ENCODE measurements around the gene SUSD4. TPM values are rescaled to one million over a fixed set of nuclear protein-coding genes. Genes with fewer than 3 reads are reported as not detected.
"Not testable (repeated sequence)": the region's sequence is repeated elsewhere in the genome, so short reads cannot be mapped to it uniquely, and the experiment has no call there.

The SUSD4 gene
- total RNA-seq, 1 donor from 2014 or later = 16.7 TPM

DNA sequence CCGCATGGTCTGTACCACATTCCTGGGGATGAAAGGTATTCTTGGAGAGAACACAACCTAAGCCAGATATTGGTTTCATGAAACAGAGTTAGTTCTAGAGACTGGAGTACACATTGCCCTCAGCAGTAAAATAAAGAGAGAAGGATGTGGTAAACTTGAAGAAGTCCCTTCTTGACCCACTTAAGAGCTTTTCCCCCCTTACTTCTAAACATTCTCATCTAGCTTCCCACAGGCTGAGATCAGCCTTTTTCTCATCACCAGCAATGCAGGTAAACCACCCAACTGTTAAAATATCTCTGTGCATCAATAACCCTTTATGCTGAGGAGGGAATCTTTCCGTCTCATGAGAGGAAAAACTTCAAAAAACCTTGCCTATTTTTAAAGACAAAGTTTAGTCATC, 62.6 kb downstream of the SUSD4 start:
- no peak for FAIRE-seq
- no peak for DNase-seq (ENCODE audit: low spot score in 2 of 2)

DNA sequence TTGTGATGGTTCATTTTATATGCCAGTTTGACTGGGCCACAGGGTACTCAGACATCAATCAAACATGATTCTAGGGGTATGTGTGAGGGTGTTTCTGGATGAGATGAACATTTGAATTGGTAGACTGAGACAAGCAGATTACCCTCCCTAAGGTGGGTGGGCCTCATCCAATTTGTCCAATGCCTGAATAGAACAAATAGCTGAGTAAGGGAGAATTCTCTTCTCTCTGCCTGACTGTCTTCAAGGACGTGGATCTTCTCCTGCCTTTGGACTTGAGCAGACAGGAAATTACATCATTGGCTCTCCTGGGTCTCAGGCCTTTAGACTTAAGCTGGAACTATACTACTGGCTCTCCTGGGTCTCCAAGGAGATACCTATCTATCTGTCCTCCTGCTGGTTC, 64.4 kb downstream of the SUSD4 start:
- FAIRE-seq (no peak), DNase-seq (ENCODE audit: low spot score in 2 of 2) (no peak)

DNA sequence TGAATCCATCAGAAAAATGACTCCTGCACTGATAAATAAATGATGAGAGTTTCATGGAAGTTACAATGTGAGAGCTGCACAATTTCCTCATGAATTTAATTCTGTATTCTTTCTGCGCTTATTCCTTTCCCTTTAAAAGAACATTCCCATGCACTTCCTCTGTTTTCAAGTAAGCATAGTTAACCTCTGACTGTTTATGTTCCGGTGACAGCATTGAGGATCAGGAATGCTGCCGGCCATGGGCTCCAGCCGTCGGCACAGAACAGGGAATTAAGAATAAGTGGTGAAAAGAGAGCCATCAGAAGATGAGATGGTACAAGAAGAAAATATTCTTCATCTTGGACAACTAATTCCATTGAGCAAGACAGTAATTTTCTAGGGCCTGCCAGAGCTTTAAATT, 65.3 kb downstream of the SUSD4 start:
- DNase-seq (ENCODE audit: low spot score in 2 of 2) (no peak), FAIRE-seq (no peak)

DNA sequence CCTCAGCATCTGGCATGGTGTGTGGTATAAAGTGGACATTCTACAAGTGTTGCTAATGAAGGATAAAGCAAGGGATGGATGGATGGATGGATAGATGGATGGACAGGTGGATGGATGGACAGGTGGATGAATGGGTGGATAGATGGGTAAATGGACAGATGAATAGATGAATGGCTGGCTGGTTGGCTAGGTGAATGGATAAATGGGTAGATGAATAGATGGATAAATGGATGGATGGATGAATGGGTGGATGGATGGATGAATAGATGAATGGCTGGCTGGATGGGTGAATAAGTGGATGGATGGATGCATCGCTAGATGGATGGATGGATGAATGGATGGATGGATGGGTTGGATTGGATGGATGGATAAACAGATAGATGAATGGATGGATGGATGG, 66.2 kb downstream of the SUSD4 start:
- FAIRE-seq (no peak), DNase-seq (ENCODE audit: low spot score in 2 of 2) (no peak)

DNA sequence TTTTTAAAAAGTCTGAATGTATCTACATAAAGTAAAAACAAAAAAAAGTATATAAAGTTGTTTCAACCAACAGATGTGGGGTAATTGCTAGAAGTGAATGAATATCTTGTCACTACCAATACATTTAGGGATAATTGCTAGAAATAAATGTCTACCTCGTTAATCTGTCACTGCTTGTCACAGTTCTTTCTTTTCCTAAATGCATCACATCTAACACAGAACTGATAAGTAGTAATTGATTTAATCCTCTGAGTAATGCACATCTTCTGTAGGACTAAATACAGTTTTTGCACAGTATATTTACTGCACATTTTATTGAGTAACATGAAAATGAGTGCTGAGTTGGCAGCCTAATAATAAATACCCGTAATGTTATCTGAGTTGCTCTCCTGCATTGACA, 72.2 kb downstream of the SUSD4 start:
- no peak for DNase-seq (ENCODE audit: low spot score in 2 of 2)
- no peak for FAIRE-seq

DNA sequence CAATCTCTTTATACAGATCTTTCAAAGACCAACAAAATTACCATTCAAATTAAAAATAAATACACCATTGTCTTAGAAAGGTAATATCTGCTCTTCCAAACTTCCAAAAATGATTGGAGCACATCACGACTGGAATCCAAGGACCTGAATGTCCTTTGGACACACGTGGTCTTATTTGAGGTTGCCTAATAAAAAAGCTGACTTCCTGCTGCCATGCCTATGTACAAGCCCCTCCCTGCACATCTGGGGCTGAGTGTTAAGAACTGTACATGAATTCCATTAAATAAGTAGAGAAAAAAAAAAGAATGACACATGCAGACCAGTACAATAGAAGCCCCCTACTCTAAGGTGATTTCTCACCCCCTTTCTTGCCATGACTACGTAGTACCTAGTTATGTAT, 73.6 kb downstream of the SUSD4 start:
- no peak for FAIRE-seq

DNA sequence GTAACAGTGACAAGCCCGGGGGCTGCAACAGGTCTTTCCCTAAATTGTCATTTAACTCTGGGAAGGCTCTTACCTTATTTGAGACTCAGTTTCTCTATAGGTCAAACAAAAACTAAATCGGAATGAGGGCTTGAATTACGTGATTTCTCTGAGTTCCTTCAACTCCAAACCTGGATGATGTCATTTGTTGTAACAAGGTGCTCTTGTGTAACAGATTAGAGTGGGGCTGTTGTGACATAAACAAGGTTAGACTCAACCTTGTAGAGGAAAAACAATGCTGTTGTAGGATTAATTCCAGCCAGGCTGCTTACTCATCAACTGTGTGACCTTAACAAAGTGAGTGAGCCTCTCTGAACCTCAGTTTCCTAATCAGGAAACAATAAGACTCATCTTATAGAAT, 74.4 kb downstream of the SUSD4 start:
- DNase-seq (ENCODE audit: low spot score in 2 of 2) (no peak), FAIRE-seq (no peak)

More for the DNA sequence above, 73.6 kb downstream of the SUSD4 start:
- DNase-seq (ENCODE audit: low spot score in 2 of 2) = no peak

DNA sequence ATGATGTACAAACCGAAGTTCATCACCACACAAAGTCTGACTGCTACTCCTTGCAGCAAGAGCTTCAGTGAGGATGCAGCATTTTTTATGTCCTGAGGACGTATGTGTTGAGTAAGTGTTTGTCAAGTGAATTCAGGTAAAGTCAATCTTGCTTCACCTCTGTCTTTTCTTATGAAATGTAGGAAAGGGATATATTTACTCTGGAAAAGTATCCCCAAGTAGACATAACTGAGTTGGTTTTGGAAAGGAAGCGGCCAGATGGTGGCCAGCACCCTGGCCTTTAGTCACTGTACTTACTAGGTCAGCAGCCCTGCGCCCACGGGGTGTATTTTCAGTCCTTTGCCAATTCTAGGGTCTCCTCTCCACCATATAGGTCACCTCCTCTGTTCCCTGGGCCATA, 75.2 kb downstream of the SUSD4 start:
- DNase-seq (ENCODE audit: low spot score in 2 of 2) (no peak), FAIRE-seq (no peak)

DNA sequence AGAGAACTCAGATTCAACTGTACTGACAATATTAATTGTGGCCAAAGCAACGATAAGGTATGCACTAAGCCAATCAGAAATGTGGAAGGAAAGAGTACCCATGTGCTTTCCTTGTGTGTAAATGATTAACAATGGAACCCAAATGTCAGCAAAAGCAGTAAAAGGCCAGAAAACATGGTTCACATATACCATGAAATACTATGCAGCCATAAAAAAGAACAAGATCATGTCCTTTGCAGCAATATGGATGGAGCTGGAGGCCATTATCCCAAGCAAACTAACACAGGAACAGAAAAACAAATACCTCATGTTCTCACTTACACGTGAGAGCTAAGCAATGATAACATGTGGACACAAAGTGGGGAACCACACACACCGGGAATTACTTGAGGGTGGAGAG, 78.5 kb downstream of the SUSD4 start:
- DNase-seq (ENCODE audit: low spot score in 2 of 2) (no peak), FAIRE-seq (no peak)

DNA sequence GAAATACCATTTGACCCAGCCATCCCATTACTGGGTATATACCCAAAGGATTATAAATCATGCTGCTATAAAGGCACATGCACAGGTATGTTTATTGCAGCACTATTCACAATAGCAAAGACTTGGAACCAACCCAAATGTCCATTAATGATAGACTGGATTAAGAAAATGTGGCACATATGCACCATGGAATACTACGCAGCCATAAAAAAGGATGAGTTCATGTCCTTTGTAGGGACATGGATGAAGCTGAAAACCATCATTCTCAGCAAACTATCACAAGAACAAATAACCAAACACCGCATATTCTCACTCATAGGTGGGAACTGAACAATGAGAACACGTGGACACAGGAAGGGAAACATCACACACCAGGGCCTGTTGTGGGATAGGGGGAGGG, 80.3 kb downstream of the SUSD4 start:
- not testable (repeated sequence) for DNase-seq (ENCODE audit: low spot score in 2 of 2); FAIRE-seq

DNA sequence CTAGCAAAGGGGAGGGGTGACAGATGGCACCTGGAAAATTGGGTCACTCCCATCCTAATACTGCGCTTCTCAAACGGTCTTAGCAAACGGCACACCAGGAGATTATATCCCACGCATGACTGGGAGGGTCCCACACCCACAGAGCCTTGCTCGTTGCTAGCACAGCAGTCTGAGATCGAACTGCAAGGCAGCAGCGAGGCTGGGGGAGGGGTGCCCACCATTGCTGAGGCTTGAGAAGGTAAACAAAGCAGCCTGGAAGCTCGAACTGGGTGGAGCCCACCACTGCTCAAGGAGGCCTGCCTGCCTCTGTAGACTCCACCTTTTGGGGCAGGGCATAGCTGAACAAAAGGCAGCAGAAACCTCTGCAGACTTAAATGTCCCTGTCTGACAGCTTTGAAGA, 85.7 kb downstream of the SUSD4 start:
- not testable (repeated sequence) for FAIRE-seq

DNA sequence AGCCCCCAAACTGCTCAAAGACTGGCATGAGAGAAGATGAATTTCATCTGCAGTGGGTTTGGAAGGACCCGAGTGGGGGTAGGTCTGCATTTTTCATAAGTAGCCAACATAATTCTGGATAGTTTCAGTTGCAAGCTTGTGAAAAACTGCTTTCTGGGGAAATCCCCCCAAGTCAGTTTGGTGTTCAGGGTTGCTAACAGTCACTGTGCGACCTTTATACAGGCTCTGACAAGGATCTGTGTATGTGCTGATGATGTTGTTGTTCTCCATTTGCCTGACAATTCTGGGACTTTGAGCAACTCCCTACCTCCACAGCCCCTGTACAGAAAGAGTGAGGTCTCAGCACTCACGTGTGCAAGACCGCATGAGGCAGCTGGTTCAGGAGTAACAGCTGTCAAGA, 87.9 kb downstream of the SUSD4 start:
- FAIRE-seq (no peak), DNase-seq (ENCODE audit: low spot score in 2 of 2) (no peak)

More for the DNA sequence above, 85.7 kb downstream of the SUSD4 start:
- DNase-seq (ENCODE audit: low spot score in 2 of 2) = not testable (repeated sequence)

DNA sequence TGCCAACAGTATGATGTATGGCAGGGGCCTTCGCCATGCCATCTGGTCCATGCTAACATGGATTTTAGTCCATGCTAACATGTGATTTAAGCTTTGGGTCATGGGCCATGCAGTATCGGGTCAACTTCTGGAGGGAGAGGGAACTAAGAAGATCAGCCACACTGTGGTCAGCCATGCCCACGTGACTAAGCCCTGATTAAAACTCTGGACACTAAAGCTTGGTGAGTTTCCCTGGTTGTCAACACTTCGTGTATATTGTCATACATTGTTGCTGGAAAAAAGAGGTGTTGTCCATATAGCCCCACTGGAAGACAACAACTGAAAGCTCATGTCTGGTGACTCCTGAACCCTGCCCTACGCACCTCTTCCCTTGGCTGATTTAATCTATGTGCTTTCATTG, 90.5 kb downstream of the SUSD4 start:
- FAIRE-seq = no peak

DNA sequence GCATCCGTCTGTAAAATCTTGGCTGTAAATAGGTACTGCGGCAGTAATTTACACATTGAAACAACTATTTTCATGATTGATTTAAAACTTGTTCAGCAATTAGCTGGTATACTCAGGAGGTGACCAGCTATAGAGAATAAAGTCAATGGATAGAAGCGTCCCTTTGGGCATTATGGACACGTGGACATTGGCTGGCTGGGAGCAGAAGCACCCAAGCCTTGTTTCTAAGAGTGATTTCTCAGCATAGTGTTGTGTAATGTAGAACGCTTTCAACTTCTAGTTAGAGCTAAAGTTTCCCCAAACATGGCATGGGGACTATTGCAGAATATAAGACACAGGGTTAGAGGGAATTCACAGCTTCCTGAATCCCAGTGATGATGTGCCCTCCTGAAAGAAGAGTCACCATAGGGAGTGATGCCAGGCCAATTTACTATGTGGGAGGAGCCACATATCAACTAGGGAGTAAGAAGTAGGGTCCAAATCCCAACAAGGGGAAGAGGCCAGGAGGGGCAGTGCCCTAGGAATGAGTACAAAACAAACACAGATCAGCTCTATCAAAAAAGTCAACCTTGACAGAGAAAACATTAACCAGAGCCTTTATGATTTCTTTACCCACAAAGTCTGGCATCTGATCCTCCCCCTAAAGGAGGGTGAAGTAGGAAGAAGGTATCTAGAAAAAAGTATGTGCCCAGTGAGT, 92.7 kb downstream of the SUSD4 start:
- FAIRE-seq (no peak), DNase-seq (ENCODE audit: low spot score in 2 of 2) (no peak)

More for the DNA sequence above, 90.5 kb downstream of the SUSD4 start:
- no peak for DNase-seq (ENCODE audit: low spot score in 2 of 2)

DNA sequence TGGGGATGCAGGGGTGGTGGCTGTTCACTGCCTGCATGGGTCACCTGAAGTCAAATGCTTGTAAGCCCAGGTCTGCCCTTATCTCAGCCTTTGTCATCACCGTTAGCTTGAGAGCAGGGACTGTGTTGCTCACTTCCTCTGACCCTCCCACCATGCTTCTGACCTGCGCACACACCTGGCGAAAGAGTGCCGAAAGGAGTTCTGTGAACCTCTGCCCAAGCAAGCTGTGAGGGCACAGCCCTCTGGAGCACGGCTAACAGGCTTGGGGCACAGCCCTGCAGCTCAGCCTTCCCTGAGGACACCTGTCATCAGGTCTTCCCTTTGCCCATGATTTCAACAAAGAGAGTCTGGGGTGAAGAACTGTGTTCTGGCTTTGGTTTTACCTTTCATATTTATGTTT, 93.8 kb downstream of the SUSD4 start:
- DNase-seq (ENCODE audit: low spot score in 2 of 2) (no peak), FAIRE-seq (no peak)

DNA sequence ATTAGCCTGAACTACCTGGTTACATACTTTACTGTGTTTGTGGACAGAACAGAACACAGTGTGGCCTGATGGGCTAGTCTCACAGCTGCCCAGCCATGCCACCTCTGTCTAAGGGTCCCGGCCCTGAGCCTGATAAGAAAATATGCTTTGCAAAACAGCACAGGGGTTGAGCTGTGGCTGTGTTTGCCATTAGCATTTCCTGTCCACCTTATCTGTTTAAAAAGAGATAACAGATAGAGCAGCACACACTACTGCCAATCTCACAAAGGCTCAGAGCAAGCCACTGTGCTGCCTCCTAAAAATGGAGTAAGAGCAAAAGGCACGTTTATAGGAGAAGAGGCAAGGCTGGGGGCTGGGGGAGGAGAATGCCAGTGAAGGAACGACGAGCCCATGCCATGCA, 95.0 kb downstream of the SUSD4 start:
- no peak for DNase-seq (ENCODE audit: low spot score in 2 of 2)
- no peak for FAIRE-seq

DNA sequence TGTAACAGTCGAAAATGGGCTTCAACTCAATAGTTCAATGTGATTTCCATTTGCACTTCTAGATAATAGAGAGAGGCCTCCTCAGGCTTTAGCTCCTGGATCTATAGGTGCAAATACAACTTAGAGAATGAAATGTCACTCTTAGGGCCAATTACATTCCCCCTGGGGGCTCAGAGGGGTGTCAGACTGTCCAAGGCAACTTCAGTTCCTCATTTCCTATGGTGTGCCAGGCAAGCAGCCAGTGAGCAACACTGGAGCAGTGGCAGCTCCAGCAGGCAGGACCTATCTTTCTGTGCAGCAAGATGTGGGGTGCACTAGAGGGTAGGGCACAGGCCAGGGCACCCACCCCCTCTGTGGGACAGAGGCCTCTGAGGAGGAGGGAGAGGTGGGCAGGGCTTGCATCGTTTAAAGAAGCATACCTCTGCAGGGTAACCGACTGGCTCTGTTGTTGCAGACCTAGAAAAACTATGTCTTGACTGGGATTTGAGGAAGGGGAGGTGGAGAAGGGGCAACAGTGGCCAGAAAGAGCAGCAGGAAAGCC, 97.3 kb downstream of the SUSD4 start:
- FAIRE-seq = no peak
- no peak for DNase-seq (ENCODE audit: low spot score in 2 of 2)

DNA sequence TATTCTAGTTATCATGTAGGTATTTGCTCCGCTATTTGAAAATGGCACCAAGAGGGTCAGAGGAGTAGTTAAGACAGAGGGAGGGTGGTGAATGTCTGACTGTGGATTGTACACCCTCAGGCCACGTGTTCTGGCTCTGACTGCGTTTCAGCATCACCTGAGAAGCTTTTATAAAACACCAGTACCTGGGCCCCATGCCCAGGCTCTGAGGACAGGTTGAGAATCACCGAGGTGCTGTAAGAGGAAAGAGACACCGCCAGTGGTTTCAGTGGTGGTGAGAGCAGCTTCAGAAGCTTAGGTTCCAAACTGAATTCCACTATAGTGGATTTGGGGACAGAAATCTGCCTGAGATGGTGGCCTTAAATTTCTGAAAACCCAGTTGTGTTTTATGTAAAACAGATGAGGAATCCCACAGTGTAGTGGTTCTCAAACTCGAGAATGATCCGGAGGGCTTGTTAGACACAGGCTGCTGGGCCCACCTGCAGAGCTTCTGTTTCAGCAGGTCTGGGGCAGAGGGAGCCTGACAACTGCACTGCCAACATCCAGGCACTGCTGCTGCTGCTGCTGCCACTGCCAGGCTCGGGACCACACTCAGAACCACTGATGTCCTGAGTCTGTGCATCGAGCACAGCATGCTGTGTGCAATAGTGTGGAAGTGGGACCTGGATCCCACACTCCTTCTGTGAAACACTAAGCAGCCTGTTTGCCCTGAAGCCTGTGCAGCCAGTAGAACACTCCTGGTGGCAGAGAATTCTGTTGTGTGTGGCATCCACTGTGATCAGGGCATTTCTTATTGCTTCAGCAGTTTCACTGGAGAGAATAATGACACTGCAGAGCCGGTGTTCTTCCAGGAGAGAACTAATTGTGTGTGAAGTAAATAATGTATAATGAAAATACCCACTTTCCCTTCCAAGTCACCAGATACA, 98.7 kb downstream of the SUSD4 start:
- DNase-seq (ENCODE audit: low spot score in 2 of 2) (no peak), FAIRE-seq (no peak)

DNA sequence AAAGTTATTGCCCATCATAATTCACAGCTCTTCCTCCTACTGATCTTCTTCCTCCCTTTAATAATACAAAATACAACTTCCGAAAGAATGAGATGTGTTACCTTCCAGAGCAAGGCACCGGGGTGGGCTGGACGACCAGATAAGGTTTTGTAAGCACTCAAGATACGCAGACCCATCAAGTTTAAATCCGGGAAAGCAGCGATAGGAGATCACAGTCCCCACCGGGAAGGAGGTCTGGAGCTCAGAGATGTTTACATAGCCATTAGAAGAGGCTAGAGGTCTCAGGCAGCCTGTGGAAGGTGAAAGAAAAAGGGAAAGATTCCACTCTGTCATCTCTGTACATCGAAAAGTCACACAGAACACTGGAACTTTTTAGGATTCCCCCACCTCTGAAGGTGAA, 99.4 kb downstream of the SUSD4 start:
- DNase-seq (ENCODE audit: low spot score in 2 of 2) = no peak

DNA sequence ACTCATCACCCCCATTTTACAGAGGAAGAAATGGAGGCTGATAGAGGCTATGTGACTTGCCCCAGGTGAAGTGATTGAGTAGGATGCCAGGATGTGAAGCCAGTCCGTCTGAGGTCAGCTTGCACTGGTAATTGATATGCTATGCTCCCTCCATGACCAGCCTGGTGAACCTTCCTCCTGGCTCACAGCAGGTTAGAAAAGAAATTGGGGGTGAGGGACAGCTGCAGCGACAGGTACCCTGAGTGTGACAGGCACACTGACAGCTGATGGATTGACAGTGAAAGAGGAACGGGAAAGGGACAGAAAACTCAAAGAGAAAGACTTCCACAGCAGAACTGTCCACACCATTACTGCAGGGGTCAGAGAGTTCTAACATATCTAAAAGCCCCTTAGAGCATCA, 102.1 kb downstream of the SUSD4 start:
- FAIRE-seq (no peak), DNase-seq (ENCODE audit: low spot score in 2 of 2) (no peak)

More for the DNA sequence above, 99.4 kb downstream of the SUSD4 start:
- no peak for FAIRE-seq

DNA sequence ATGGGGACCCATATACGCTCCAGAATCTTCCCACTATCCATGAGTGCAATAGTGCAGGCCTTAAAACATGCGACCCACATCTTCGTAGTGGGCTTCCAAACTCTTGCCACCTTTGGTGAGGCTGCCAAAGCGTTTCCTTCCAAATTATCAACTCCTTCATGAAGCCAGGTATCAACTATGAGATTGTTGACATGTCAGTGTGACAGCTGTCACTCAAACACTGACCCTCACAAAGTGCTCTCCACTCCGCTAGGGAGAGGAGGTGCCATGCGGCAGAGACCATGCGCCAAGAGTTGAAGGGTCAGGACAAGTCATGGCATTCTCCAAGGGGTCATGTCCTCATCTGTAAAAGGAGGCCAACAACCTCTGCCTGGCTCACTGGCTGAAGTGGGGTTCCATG, 103.3 kb downstream of the SUSD4 start:
- FAIRE-seq = no peak

More for the DNA sequence above, 103.3 kb downstream of the SUSD4 start:
- DNase-seq (ENCODE audit: low spot score in 2 of 2) = no peak

All from frontal cortex (tissue), 4 donors.